ENCODE measurements around the gene COL6A1. TPM values are rescaled to one million over a fixed set of nuclear protein-coding genes. Genes with fewer than 3 reads are reported as not detected.

COL6A1 gene
- polyA plus RNA-seq, 2 of the 4 experiments (the other 2 are of a cell fraction): 3.9 to 18.3 TPM

DNA sequence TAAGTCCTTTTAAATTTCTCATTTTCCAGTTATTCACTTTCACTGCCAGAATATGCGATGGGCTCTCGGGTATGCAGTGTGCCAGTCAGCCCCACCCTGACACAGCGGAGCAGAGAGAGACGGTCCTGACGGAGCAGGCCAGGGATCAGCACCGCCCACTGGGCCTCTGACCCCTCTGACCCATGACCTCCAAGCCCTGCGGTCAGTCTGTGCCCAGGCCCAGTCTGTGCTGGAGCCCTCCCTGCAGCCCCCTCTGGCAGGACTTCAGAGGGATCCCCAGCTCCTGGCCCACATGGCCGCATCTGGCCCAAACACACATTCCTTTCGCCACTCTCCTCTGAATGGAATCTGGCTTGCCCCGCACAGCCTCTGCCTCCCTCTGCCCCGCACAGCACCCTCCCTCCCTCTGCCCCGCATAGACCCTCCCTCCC lies 72.9 kb downstream of the COL6A1 start:
- DNase-seq (ENCODE audit: low read depth in 1 of 2, low spot score in 1 of 2) (no peak), ATAC-seq (peak in 1 of 2 experiments; percentile 44; a peak in 3 of 6 replicates), FAIRE-seq (no peak)
- 0 out of 6 replicates have a peak overlapping the region, but pooled peaks of 1 of the 2 experiments have one; percentile 31 for H3K27ac ChIP-seq
- H3K4me3 ChIP-seq: no peak overlapping the region
- H3K9me3 ChIP-seq: no peaks in the 10 kb centered on the region
- WGBS (ENCODE audit: missing lambda C conversion rate): 70% methylated on average over 11 of the region's 12 CpGs
- H3K4me1 ChIP-seq: peaks cover 5% of the 10 kb centered on the region; the same call in 1 of the 3 replicates
- TF ChIP-seq RNF2 (IDR thresholded peaks at IDR 0.05; ENCODE audit: borderline replicate concordance, low read depth) (no peak), POLR2A (IDR thresholded peaks at IDR 0.05; ENCODE audit: low read length) (no peak), EP300 (IDR thresholded peaks at IDR 0.05) (no peak), NPAS2 (CRISPR knock-in tag; IDR thresholded peaks at IDR 0.05; ENCODE audit: borderline replicate concordance) (no peak), ZSCAN20 (CRISPR knock-in tag; IDR thresholded peaks at IDR 0.05) (no peak), NR3C1 (IDR thresholded peaks at IDR 0.05) (no peak), BHLHE40 (IDR thresholded peaks at IDR 0.05; ENCODE audit: low read depth, low read length) (no peak), MAX (IDR thresholded peaks at IDR 0.05) (no peak), CBX8 (IDR thresholded peaks at IDR 0.05) (no peak), JUNB (IDR thresholded peaks at IDR 0.05) (no peak)
- TF ChIP-seq, protein P1, sequence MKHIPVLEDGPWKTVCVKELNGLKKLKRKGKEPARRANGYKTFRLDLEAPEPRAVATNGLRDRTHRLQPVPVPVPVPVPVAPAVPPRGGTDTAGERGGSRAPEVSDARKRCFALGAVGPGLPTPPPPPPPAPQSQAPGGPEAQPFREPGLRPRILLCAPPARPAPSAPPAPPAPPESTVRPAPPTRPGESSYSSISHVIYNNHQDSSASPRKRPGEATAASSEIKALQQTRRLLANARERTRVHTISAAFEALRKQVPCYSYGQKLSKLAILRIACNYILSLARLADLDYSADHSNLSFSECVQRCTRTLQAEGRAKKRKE (CRISPR knock-in tag; IDR thresholded peaks at IDR 0.05; ENCODE audit: low read depth): no peak
- TF ChIP-seq, protein P2, sequence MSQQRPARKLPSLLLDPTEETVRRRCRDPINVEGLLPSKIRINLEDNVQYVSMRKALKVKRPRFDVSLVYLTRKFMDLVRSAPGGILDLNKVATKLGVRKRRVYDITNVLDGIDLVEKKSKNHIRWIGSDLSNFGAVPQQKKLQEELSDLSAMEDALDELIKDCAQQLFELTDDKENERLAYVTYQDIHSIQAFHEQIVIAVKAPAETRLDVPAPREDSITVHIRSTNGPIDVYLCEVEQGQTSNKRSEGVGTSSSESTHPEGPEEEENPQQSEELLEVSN (IDR thresholded peaks at IDR 0.05; ENCODE audit: borderline replicate concordance, low read depth): no peak
- TF ChIP-seq, protein P3, sequence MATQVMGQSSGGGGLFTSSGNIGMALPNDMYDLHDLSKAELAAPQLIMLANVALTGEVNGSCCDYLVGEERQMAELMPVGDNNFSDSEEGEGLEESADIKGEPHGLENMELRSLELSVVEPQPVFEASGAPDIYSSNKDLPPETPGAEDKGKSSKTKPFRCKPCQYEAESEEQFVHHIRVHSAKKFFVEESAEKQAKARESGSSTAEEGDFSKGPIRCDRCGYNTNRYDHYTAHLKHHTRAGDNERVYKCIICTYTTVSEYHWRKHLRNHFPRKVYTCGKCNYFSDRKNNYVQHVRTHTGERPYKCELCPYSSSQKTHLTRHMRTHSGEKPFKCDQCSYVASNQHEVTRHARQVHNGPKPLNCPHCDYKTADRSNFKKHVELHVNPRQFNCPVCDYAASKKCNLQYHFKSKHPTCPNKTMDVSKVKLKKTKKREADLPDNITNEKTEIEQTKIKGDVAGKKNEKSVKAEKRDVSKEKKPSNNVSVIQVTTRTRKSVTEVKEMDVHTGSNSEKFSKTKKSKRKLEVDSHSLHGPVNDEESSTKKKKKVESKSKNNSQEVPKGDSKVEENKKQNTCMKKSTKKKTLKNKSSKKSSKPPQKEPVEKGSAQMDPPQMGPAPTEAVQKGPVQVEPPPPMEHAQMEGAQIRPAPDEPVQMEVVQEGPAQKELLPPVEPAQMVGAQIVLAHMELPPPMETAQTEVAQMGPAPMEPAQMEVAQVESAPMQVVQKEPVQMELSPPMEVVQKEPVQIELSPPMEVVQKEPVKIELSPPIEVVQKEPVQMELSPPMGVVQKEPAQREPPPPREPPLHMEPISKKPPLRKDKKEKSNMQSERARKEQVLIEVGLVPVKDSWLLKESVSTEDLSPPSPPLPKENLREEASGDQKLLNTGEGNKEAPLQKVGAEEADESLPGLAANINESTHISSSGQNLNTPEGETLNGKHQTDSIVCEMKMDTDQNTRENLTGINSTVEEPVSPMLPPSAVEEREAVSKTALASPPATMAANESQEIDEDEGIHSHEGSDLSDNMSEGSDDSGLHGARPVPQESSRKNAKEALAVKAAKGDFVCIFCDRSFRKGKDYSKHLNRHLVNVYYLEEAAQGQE (IDR thresholded peaks at IDR 0.05): no peak
- POLR2A ChIA-PET: no interaction called here
- H3K4me2 ChIP-seq: no peak overlapping the region
- CTCF ChIA-PET: interaction anchor here (0.6 kb wide), 1 partner anchor 82 kb away, joined by 3 read pairs; no protein-coding TSS in a partner anchor

Other genes with a start within 250 kb of the COL6A1 start
- 2.3 and 2.5 TPM in 2 replicates for gene COL6A2, start 116.3 kb downstream of the COL6A1 start, polyA plus RNA-seq (2011; rRNA removed)
- gene COL6A2, start 116.3 kb downstream of the COL6A1 start, polyA plus RNA-seq (2017; fragmentation: RNase III; extraction: RNeasy Plus Mini Kit Qiagen cat#74134 plus additional on column Dnase treatment): 13.0 to 16.5 TPM (median 13.1 TPM) in 3 replicates
- gene FTCD, start 173.8 kb downstream of the COL6A1 start, polyA plus RNA-seq (2011; rRNA removed): not detected in 2 replicates
- not detected in 3 replicates for gene FTCD, start 173.8 kb downstream of the COL6A1 start, polyA plus RNA-seq (2017; fragmentation: RNase III; extraction: RNeasy Plus Mini Kit Qiagen cat#74134 plus additional on column Dnase treatment)
- not detected in 2 replicates for gene SPATC1L, start 202.7 kb downstream of the COL6A1 start, polyA plus RNA-seq (2011; rRNA removed)
- gene SPATC1L, start 202.7 kb downstream of the COL6A1 start, polyA plus RNA-seq (2017; fragmentation: RNase III; extraction: RNeasy Plus Mini Kit Qiagen cat#74134 plus additional on column Dnase treatment): 0.08 to 0.14 TPM in 2 of 3 replicates, not detected in the other
- 9.5 and 13.2 TPM in 2 replicates for gene LSS, start 247.0 kb downstream of the COL6A1 start, polyA plus RNA-seq (2011; rRNA removed)
- 13.1 to 22.0 TPM (median 19.7 TPM) in 3 replicates for gene LSS, start 247.0 kb downstream of the COL6A1 start, polyA plus RNA-seq (2017; fragmentation: RNase III; extraction: RNeasy Plus Mini Kit Qiagen cat#74134 plus additional on column Dnase treatment)

All from A549 (cell line).